ENCODE results near the gene SLC22A14.

The SLC22A14 gene

GRCh38 chr3:38297947-38298711, 16.0 kb downstream of the SLC22A14 start:
- no peaks in the 10 kb centered on the region for H3K4me1 ChIP-seq (ENCODE audit: control insufficient read depth, low read depth, low read length)
- no peaks in the 10 kb centered on the region for H3K27me3 ChIP-seq (ENCODE audit: control insufficient read depth, insufficient read depth, low read length)
- H3K9ac ChIP-seq (ENCODE audit: low read length), result no peak overlapping the region
- H3K27ac ChIP-seq (ENCODE audit: low read length), result no peak overlapping the region
- no peak overlapping the region for H3K4me3 ChIP-seq (ENCODE audit: low read length)
- H3K36me3 ChIP-seq (ENCODE audit: control insufficient read depth, low read depth, low read length), result no peaks in the 10 kb centered on the region
- H3K9me3 ChIP-seq (ENCODE audit: control insufficient read depth, low read depth, low read length), result no peaks in the 10 kb centered on the region

DNA sequence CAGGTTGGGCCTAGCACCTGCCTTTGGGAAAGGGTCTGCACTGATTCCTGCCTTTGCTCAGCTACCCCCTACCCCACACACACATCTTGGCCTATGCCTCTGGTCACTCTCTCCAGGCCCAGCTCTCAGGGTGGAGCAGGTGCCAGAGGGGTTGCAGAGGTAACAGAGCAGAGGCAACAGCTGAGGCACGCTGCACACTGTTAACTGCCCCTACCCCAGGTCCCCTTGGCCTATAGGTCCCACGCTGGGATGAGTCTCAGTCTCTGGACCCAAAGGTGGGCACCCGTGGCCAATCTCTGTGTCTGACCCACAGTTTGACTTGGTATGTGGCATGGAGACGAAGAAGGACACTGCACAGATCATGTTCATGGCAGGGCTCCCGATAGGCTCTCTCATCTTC, 24.8 kb downstream of the SLC22A14 start:
- H3K9me3 ChIP-seq (ENCODE audit: control insufficient read depth, low read depth, low read length), result no peaks in the 10 kb centered on the region

GRCh38 chr3:38307599-38307998, 25.5 kb downstream of the SLC22A14 start:
- no peaks in the 10 kb centered on the region for H3K27me3 ChIP-seq (ENCODE audit: control insufficient read depth, insufficient read depth, low read length)
- H3K4me3 ChIP-seq (ENCODE audit: low read length), result no peak overlapping the region
- no peaks in the 10 kb centered on the region for H3K4me1 ChIP-seq (ENCODE audit: control insufficient read depth, low read depth, low read length)
- no peak overlapping the region for H3K27ac ChIP-seq (ENCODE audit: low read length)
- no peaks in the 10 kb centered on the region for H3K9me3 ChIP-seq (ENCODE audit: control insufficient read depth, low read depth, low read length)
- no peak overlapping the region for H3K9ac ChIP-seq (ENCODE audit: low read length)
- H3K36me3 ChIP-seq (ENCODE audit: control insufficient read depth, low read depth, low read length), result no peaks in the 10 kb centered on the region

More for the DNA sequence above, 24.8 kb downstream of the SLC22A14 start:
- no peaks in the 10 kb centered on the region for H3K4me1 ChIP-seq (ENCODE audit: control insufficient read depth, low read depth, low read length)
- no peak overlapping the region for H3K27ac ChIP-seq (ENCODE audit: low read length)
- no peaks in the 10 kb centered on the region for H3K27me3 ChIP-seq (ENCODE audit: control insufficient read depth, insufficient read depth, low read length)
- no peaks in the 10 kb centered on the region for H3K36me3 ChIP-seq (ENCODE audit: control insufficient read depth, low read depth, low read length)
- no peak overlapping the region for H3K4me3 ChIP-seq (ENCODE audit: low read length)
- H3K9ac ChIP-seq (ENCODE audit: low read length), result no peak overlapping the region

GRCh38 chr3:38308456-38308855, 26.4 kb downstream of the SLC22A14 start:
- Histone ChIP-seq H3K27me3 (ENCODE audit: control insufficient read depth, insufficient read depth, low read length) (no peaks in the 10 kb centered on the region), H3K27ac (ENCODE audit: low read length) (no peak overlapping the region), H3K36me3 (ENCODE audit: control insufficient read depth, low read depth, low read length) (no peaks in the 10 kb centered on the region), H3K4me3 (ENCODE audit: low read length) (no peak overlapping the region), H3K4me1 (ENCODE audit: control insufficient read depth, low read depth, low read length) (no peaks in the 10 kb centered on the region), H3K9ac (ENCODE audit: low read length) (no peak overlapping the region), H3K9me3 (ENCODE audit: control insufficient read depth, low read depth, low read length) (no peaks in the 10 kb centered on the region)

GRCh38 chr3:38311476-38311875, 29.4 kb downstream of the SLC22A14 start:
- Histone ChIP-seq H3K36me3 (ENCODE audit: control insufficient read depth, low read depth, low read length) (no peaks in the 10 kb centered on the region), H3K4me3 (ENCODE audit: low read length) (no peak overlapping the region), H3K27me3 (ENCODE audit: control insufficient read depth, insufficient read depth, low read length) (no peaks in the 10 kb centered on the region), H3K9me3 (ENCODE audit: control insufficient read depth, low read depth, low read length) (no peaks in the 10 kb centered on the region), H3K4me1 (ENCODE audit: control insufficient read depth, low read depth, low read length) (peaks cover 7% of the 10 kb centered on the region), H3K27ac (ENCODE audit: low read length) (no peak overlapping the region), H3K9ac (ENCODE audit: low read length) (no peak overlapping the region)

DNA sequence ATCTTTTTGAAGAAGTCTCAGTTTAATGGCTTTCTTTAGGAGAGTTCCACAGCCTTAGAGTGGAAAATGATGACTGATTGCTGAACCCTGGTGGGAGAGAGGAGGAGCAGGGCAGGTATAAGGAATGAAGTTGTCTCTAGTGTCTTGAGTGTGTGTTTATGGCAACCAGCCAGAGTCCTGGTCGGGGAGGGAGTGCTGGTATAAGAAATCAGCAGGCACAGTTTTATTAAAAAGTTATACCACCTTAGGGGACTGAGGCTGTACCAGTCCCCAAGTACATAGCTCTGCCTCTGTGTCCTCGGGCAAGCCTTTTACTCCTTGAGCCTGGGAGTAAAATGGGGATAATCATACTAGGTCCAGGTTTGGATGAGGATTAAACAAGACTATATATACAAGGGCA, 29.8 kb downstream of the SLC22A14 start:
- Histone ChIP-seq H3K9ac (ENCODE audit: low read length) (no peak overlapping the region), H3K36me3 (ENCODE audit: control insufficient read depth, low read depth, low read length) (no peaks in the 10 kb centered on the region), H3K27ac (ENCODE audit: low read length) (no peak overlapping the region), H3K9me3 (ENCODE audit: control insufficient read depth, low read depth, low read length) (no peaks in the 10 kb centered on the region), H3K4me3 (ENCODE audit: low read length) (no peak overlapping the region), H3K27me3 (ENCODE audit: control insufficient read depth, insufficient read depth, low read length) (no peaks in the 10 kb centered on the region), H3K4me1 (ENCODE audit: control insufficient read depth, low read depth, low read length) (peaks cover 7% of the 10 kb centered on the region)

- no peaks in the 10 kb centered on the region for H3K27me3 ChIP-seq (ENCODE audit: control insufficient read depth, insufficient read depth, low read length)
These were observed 30.3 kb downstream of the SLC22A14 start for GRCh38 chr3:38312356-38312755.

GRCh38 chr3:38313263-38313662, 31.2 kb downstream of the SLC22A14 start:
- Histone ChIP-seq H3K9me3 (ENCODE audit: control insufficient read depth, low read depth, low read length) (no peaks in the 10 kb centered on the region), H3K4me3 (ENCODE audit: low read length) (no peak overlapping the region), H3K27me3 (ENCODE audit: control insufficient read depth, insufficient read depth, low read length) (no peaks in the 10 kb centered on the region), H3K4me1 (ENCODE audit: control insufficient read depth, low read depth, low read length) (peaks cover 7% of the 10 kb centered on the region), H3K36me3 (ENCODE audit: control insufficient read depth, low read depth, low read length) (no peaks in the 10 kb centered on the region), H3K9ac (ENCODE audit: low read length) (no peak overlapping the region), H3K27ac (ENCODE audit: low read length) (no peak overlapping the region)

More at GRCh38 chr3:38312356-38312755, 30.3 kb downstream of the SLC22A14 start:
- Histone ChIP-seq H3K27ac (ENCODE audit: low read length) (no peak overlapping the region), H3K4me3 (ENCODE audit: low read length) (no peak overlapping the region), H3K9ac (ENCODE audit: low read length) (no peak overlapping the region), H3K9me3 (ENCODE audit: control insufficient read depth, low read depth, low read length) (no peaks in the 10 kb centered on the region), H3K36me3 (ENCODE audit: control insufficient read depth, low read depth, low read length) (no peaks in the 10 kb centered on the region), H3K4me1 (ENCODE audit: control insufficient read depth, low read depth, low read length) (peaks cover 7% of the 10 kb centered on the region)

GRCh38 chr3:38313695-38314094, 31.6 kb downstream of the SLC22A14 start:
- no peak overlapping the region for H3K4me3 ChIP-seq (ENCODE audit: low read length)
- no peak overlapping the region for H3K9ac ChIP-seq (ENCODE audit: low read length)
- H3K9me3 ChIP-seq (ENCODE audit: control insufficient read depth, low read depth, low read length), result no peaks in the 10 kb centered on the region
- H3K27ac ChIP-seq (ENCODE audit: low read length), result no peak overlapping the region
- H3K36me3 ChIP-seq (ENCODE audit: control insufficient read depth, low read depth, low read length), result no peaks in the 10 kb centered on the region
- H3K27me3 ChIP-seq (ENCODE audit: control insufficient read depth, insufficient read depth, low read length), result no peaks in the 10 kb centered on the region
- peaks cover 7% of the 10 kb centered on the region for H3K4me1 ChIP-seq (ENCODE audit: control insufficient read depth, low read depth, low read length)

DNA sequence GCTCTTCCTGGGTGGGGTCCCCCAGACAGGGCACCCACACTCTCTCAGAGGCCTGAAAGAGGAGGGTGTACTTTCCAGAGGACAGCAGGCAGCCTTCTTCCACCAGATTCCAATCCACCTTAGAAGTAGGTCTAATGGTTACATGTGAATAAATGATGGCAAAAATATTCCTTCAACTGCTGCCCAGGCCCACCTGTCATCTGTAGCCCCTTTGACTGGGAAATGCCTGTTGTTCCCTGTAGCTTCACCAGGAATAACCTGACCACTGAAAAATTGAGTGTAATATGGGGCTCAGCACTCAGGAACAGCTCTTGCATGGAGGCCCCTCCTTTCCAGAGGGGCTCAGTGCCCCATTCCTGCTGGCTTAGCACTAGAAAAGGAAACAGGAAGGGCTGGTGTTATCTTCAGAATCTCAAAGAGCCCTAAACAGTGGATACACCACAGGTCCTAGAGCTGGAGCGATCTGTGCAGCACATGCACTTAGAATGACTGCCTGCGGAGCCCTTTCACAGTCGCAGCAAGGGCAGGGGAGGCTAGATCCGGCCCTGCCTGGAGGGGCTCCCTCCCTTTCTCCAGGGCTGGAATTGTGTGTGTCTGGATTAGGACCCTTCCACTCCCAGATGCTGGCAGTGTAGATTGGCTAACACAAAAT, 32.1 kb downstream of the SLC22A14 start:
- H3K9ac ChIP-seq (ENCODE audit: low read length), result no peak overlapping the region
- no peak overlapping the region for H3K27ac ChIP-seq (ENCODE audit: low read length)
- no peaks in the 10 kb centered on the region for H3K36me3 ChIP-seq (ENCODE audit: control insufficient read depth, low read depth, low read length)
- H3K4me3 ChIP-seq (ENCODE audit: low read length), result no peak overlapping the region
- H3K9me3 ChIP-seq (ENCODE audit: control insufficient read depth, low read depth, low read length), result no peaks in the 10 kb centered on the region
- H3K27me3 ChIP-seq (ENCODE audit: control insufficient read depth, insufficient read depth, low read length), result no peaks in the 10 kb centered on the region
- H3K4me1 ChIP-seq (ENCODE audit: control insufficient read depth, low read depth, low read length), result peaks cover 7% of the 10 kb centered on the region

DNA sequence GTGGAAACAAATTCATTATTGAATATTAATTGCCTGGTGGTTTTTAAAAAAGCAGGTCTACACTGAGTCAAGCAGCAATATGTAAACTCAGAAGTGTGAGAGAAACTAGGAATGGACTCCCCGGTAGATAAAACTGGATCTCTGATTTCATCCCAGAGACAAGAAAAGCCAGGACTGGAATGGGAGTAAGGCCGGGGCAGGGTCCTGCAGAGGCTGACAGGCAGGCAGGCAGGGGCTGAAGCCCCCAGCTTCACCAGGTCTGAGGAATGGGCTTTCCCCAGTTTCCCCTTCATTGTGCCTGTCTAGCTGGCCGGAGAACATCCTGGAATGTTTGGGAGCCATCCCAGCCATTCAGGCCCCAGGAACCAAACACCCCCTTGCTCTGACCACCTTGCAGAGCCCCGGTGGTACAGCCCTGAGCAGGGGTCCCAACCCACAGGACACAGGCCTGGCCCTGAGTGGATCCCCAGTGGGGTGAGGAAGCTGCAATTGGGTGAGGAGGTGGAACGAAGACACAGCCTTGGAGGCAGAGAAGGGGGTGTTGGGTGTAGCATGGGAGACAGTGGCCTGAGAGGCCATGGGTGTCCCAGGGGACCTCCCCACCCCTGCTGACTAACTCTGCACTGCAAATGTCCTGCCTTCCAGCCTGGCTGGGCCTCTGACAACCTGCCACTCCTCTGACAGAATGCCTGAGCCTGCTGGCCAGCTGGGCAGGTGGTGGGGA, 32.8 kb downstream of the SLC22A14 start:
- Histone ChIP-seq H3K36me3 (ENCODE audit: control insufficient read depth, low read depth, low read length) (no peaks in the 10 kb centered on the region), H3K9ac (ENCODE audit: low read length) (no peak overlapping the region), H3K27me3 (ENCODE audit: control insufficient read depth, insufficient read depth, low read length) (no peaks in the 10 kb centered on the region), H3K9me3 (ENCODE audit: control insufficient read depth, low read depth, low read length) (no peaks in the 10 kb centered on the region), H3K27ac (ENCODE audit: low read length) (no peak overlapping the region), H3K4me1 (ENCODE audit: control insufficient read depth, low read depth, low read length) (peaks cover 7% of the 10 kb centered on the region), H3K4me3 (ENCODE audit: low read length) (no peak overlapping the region)

All from iPS-18a (cell line).